Neural progenitor cell (in vitro differentiated cells): Measurements from ENCODE around the gene FAM13B.

Source experiments
- CTCF ChIP-seq: fragments of 200-600 bp; sonication (generic); IDR thresholded peaks from 2 replicates; pipeline ENCODE4 v1.5.1; 2017; ENCODE audit warnings: antibody characterized with exemption, mild to moderate bottlenecking
- EZH2 ChIP-seq: fragments of 200-600 bp; sonication (generic); IDR thresholded peaks from 2 replicates; pipeline ENCODE4 v1.6.1; 2017; ENCODE audit warnings: antibody characterized with exemption, mild to moderate bottlenecking, moderate library complexity
- EZH2phosphoT487 ChIP-seq: fragments of 200-600 bp; sonication (generic); IDR thresholded peaks from 2 replicates; pipeline ENCODE4 v1.6.1; 2017; ENCODE audit warnings: antibody characterized with exemption

GRCh38 chr5:138077064-138077696, 44.3 kb upstream of the FAM13B start:
- TF ChIP-seq CTCF (peak; percentile 88), EZH2 (no peak), EZH2phosphoT487 (no peak)
